Measurements from ENCODE around the gene DSC3. TPM values are rescaled to one million over a fixed set of nuclear protein-coding genes. Genes with fewer than 3 reads are reported as not detected.
A peak's percentile ranks its signal among the peaks of the same experiment; 100 is the strongest.

DSC3 gene
- total and polyA plus RNA-seq, 9 of the 15 experiments (the other 6 are each of a cell fraction or from before 2014, with no cell fraction given): 0.01 to 0.40 (median 0.07) TPM

- TF ChIP-seq ZBTB40 (IDR thresholded peaks at IDR 0.05) (peak; percentile 52; the same call in 1 of the 2 replicates), ZBTB40 (CRISPR knock-in tag; IDR thresholded peaks at IDR 0.05) (no peak)
Observed at GRCh38 chr18:31077878-31078277, 35.3 kb upstream of the DSC3 start (continued).
